Raji (cell line): ENCODE data around the gene KCNN1.

Experiments
- POLR2A ChIP-seq: IDR thresholded peaks from 2 replicates; pipeline ENCODE4 v1.6.1; 2011; ENCODE audit warnings: low read depth, low read length, control low read depth; ENCODE audit not compliant: insufficient read depth

The KCNN1 gene

GRCh38 chr19:17988161-17988560, 21.3 kb downstream of the KCNN1 start:
- no peak for TF ChIP-seq POLR2A

GRCh38 chr19:17989425-17990094, 22.7 kb downstream of the KCNN1 start:
- TF ChIP-seq POLR2A: no peak

GRCh38 chr19:17993076-17993813, 26.3 kb downstream of the KCNN1 start:
- no peak for TF ChIP-seq POLR2A

- TF ChIP-seq POLR2A: no peak
These were observed 30.0 kb downstream of the KCNN1 start for GRCh38 chr19:17996826-17997316.

GRCh38 chr19:17997969-17998826, 31.3 kb downstream of the KCNN1 start:
- no peak for TF ChIP-seq POLR2A

GRCh38 chr19:17998827-17999150, 31.9 kb downstream of the KCNN1 start:
- no peak for TF ChIP-seq POLR2A

DNA sequence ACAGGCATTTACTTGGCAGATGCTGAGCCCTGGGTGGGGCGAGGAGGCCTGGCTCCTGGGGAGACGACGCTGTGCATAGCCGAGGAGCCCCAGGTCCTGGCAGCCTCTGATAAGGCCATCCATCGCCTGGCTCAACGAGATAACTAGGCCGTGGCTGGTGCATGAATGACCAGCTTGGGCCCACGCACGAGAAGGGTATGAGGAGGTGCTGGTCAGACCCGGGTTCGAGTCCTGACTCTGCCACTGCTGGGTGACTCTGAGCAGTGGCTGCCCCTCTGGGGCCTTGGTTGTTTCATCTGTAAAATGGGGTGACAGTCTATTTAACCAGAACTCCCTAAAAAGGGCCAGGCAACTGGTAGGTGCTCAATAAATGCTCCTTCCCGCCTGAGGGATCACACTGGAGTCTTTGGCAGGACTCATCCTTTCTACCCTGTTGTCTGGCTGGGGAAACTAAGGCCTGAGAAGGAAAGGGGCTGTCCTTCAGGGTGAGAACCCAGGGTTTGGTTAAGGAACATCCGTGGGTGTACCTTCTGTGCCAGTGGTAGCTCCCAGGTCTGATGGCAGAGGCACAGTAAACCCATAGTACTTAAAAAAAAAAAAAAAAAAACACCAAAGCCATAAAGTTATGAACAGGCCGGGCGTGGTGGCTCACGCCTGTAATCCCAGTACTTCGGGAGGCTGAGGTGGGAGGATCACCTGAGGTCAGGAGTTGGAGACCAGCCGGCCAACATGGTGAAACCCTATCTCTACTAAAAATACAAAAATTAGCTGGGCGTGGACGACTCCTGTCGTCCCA, 33.0 kb downstream of the KCNN1 start:
- no peak for TF ChIP-seq POLR2A

GRCh38 chr19:18000480-18000914, 33.6 kb downstream of the KCNN1 start:
- TF ChIP-seq POLR2A: no peak

GRCh38 chr19:18000915-18001776, 34.2 kb downstream of the KCNN1 start:
- peak; percentile 81 for TF ChIP-seq POLR2A

- no peak for TF ChIP-seq POLR2A
These were observed 35.0 kb downstream of the KCNN1 start for GRCh38 chr19:18001777-18002345.

DNA sequence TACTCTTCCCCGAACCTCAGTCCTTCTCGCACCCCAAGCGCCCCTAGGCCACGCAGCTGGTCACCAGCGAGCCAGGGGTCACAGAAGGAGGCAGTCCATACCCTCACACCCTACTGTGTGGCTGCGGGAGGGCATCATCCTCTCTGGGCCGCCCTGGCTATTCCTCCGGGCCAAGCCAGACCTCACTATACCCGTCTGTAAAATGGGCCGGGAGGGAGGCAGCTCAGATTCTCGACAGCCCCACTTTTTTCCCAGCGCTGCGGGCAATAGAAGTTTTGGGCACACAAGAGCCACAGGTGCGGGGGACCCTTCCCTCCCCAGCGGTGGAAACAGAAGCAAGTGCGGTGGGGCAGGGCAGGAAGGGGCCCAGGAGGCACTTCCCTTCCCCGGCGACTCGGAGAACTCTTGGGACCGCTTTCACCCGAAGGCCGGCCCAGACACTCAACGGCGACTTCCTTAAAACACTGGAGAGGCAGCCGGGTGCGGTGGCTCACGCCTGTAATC, 35.5 kb downstream of the KCNN1 start:
- no peak for TF ChIP-seq POLR2A

DNA sequence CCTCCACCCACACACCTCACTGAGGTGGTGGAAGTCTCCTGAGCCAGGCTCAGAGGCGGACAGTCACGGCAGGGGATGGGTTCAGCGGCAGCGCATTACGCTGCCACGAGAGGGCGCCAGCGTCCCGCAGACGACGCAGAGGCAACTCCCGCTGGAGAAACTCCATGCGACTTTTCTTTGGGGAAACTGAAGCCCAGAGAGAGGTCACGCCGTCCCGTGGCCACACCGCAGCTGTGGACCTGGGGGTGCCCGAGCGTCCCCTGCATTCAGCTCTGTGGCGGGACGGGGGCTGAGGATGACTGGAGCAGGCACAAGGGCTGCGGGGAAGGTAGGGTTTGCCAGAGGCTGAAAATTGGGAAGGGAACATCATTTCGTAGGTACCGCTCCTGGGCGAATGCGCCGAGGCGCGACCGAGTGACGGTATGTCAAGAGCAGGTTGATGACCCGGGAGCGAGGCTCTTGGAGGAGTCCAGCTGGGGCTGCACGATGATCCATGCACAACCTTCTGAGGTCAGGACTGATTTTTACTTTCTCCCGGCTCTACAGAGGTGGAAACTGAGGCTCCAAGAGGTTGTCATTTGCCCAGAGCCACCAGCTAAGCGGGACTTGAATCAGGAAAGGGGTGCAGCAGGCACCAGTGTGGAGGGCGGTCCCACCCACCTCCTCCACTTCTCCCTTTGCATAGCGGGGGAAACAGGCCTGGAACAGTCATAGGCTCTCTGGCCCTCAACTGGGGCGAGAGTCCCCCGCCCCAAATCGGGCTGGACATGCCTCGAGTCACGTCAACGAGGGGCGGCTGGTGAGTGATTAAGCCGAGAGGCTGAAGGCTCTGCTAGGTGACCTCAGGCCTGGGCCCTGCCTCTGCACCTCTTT, 40.4 kb downstream of the KCNN1 start:
- TF ChIP-seq POLR2A: no peak

DNA sequence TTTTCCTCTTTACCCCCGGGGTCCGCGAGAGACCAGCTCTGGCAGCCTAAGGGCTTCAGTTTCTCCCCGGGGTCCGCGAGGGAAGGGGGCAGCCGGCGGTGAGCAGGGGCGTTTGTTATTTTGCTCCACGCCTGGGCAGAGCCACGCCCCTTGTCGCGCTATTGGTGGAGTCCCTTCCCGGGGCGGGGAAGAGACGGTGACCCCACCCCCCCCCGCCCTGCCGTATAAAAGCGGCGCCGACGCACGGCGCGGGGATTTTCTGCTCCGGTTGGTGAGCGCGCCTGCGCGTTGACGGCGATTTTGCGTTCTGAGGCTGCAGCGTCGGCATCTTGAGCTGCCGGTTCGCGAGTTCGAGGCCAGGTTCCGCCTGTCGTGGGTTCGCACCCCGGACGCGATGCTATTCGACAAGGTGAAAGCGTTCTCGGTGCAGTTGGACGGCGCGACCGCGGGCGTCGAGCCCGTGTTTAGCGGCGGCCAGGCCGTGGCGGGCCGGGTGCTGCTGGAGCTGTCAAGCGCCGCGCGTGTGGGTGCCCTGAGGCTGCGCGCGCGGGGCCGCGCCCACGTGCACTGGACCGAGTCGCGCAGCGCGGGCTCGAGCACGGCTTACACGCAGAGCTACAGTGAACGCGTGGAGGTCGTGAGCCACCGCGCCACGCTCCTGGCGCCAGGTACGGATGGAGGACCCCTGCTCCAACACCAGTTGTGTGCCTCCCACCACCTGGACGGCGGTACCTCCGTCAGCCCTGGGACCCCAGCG, 41.2 kb downstream of the KCNN1 start, which contains the start of gene ARRDC2:
ARRDC2 (plus strand) TSS at position 254 of the 757 bp plus-strand sequence; CDS start at position 395, 141 bp downstream.
- TF ChIP-seq POLR2A: no peak
